ENCODE results near the gene TSPAN4.

The TSPAN4 gene

GRCh38 chr11:844693-845644 lies 2.3 kb downstream of the TSPAN4 start:
- Histone ChIP-seq H3K9ac (ENCODE audit: low read depth in 1 of 2, low read length in 2 of 2) (peak overlapping the region in 1 of 2 donors; percentile 37), H3K27ac (ENCODE audit: low read depth in 2 of 2, low read length in 2 of 2) (peak overlapping the region; percentile 72 to 87), H3K36me3 (ENCODE audit: control insufficient read depth in 2 of 2, insufficient read depth in 2 of 2, low read length in 2 of 2) (peaks cover 4 to 8% of the 10 kb centered on the region in 2 donors), H3K4me1 (ENCODE audit: control insufficient read depth in 2 of 2, insufficient read depth in 2 of 2, low read length in 2 of 2) (peaks cover 32 to 37% of the 10 kb centered on the region in 2 donors), H3K9me3 (ENCODE audit: control insufficient read depth in 2 of 2, low read length in 2 of 2) (no peaks in the 10 kb centered on the region), H3K4me3 (ENCODE audit: low read length in 2 of 2) (peak overlapping the region; percentile 56 to 96), H3K27me3 (ENCODE audit: control insufficient read depth in 2 of 2, insufficient read depth in 2 of 2, low read length in 2 of 2) (peaks cover 5% of the 10 kb centered on the region in 2 donors)

- H3K4me3 ChIP-seq (ENCODE audit: low read length in 2 of 2): no peak overlapping the region
- no peaks in the 10 kb centered on the region for H3K36me3 ChIP-seq (ENCODE audit: control insufficient read depth in 2 of 2, insufficient read depth in 2 of 2, low read length in 2 of 2)
- H3K27ac ChIP-seq (ENCODE audit: low read depth in 2 of 2, low read length in 2 of 2): no peak overlapping the region
- peaks cover 27 to 31% of the 10 kb centered on the region in 2 donors for H3K4me1 ChIP-seq (ENCODE audit: control insufficient read depth in 2 of 2, insufficient read depth in 2 of 2, low read length in 2 of 2)
- peaks cover 11 to 15% of the 10 kb centered on the region in 2 donors for H3K27me3 ChIP-seq (ENCODE audit: control insufficient read depth in 2 of 2, insufficient read depth in 2 of 2, low read length in 2 of 2)
- H3K9ac ChIP-seq (ENCODE audit: low read depth in 1 of 2, low read length in 2 of 2): no peak overlapping the region
- no peaks in the 10 kb centered on the region for H3K9me3 ChIP-seq (ENCODE audit: control insufficient read depth in 2 of 2, low read length in 2 of 2)
These were observed 3.3 kb downstream of the TSPAN4 start for GRCh38 chr11:845872-846495.

DNA sequence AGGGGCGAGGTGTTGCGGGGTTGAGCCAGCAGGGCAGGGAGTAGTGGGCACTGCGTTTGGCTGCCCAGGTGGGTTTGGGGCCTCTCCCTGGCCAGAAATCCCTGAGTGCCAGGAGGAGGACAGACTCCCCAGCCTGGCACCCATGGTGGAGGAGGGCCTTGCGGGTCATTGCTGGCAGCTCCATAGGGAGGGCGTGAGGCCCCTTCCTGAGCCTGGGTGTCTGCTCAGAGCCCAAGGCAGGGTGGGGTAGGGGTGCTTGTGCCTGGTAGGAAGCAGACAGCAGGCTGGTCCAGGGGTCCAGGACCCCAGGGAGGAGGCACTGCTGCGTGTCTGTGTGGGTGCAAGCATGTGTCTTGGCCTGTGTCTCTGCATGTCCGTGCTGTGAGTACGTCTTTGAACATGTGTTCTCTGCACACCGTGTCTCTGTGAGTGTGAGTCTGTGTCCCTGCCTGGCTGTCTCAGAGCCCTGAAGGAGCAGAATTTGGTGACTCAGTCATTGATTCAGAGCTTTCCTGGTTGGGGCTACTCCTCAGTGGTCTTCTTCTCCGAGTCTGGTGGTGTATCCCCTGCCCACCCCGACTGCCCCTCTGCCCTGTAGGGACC lies 3.9 kb downstream of the TSPAN4 start:
- H3K9me3 ChIP-seq (ENCODE audit: control insufficient read depth in 2 of 2, low read length in 2 of 2): no peaks in the 10 kb centered on the region
- H3K4me1 ChIP-seq (ENCODE audit: control insufficient read depth in 2 of 2, insufficient read depth in 2 of 2, low read length in 2 of 2): peaks cover 21 to 26% of the 10 kb centered on the region in 2 donors
- H3K36me3 ChIP-seq (ENCODE audit: control insufficient read depth in 2 of 2, insufficient read depth in 2 of 2, low read length in 2 of 2): no peaks in the 10 kb centered on the region
- no peak overlapping the region for H3K9ac ChIP-seq (ENCODE audit: low read depth in 1 of 2, low read length in 2 of 2)
- no peak overlapping the region for H3K4me3 ChIP-seq (ENCODE audit: low read length in 2 of 2)
- H3K27ac ChIP-seq (ENCODE audit: low read depth in 2 of 2, low read length in 2 of 2): no peak overlapping the region
- peaks cover 16 to 19% of the 10 kb centered on the region in 2 donors for H3K27me3 ChIP-seq (ENCODE audit: control insufficient read depth in 2 of 2, insufficient read depth in 2 of 2, low read length in 2 of 2)

DNA sequence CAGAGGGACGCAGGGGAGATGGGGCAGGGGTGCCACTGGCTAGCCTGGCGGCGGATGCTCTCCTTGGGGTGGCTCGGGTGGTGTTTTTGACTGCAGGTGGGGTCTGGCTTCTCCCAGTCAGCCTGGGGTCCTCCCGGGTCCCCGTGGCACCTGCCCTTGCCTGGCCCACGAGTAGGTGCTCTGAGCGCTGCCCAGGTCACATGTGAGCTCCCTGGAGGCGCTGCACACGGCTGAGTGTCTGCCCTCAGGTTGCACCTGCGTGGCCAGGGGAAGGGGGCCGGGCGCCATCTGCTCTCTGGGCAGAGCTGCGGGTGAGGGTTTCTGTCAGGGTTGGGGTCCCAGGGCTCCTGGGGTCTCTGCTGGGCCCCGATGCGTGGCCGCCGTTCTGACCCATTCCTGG lies 5.2 kb downstream of the TSPAN4 start:
- H3K27me3 ChIP-seq (ENCODE audit: control insufficient read depth in 2 of 2, insufficient read depth in 2 of 2, low read length in 2 of 2): peaks cover 16 to 19% of the 10 kb centered on the region in 2 donors
- H3K4me3 ChIP-seq (ENCODE audit: low read length in 2 of 2): no peak overlapping the region
- no peak overlapping the region for H3K9ac ChIP-seq (ENCODE audit: low read depth in 1 of 2, low read length in 2 of 2)
- H3K36me3 ChIP-seq (ENCODE audit: control insufficient read depth in 2 of 2, insufficient read depth in 2 of 2, low read length in 2 of 2): no peaks in the 10 kb centered on the region
- H3K27ac ChIP-seq (ENCODE audit: low read depth in 2 of 2, low read length in 2 of 2): no peak overlapping the region
- no peaks in the 10 kb centered on the region for H3K9me3 ChIP-seq (ENCODE audit: control insufficient read depth in 2 of 2, low read length in 2 of 2)
- peaks cover 21 to 26% of the 10 kb centered on the region in 2 donors for H3K4me1 ChIP-seq (ENCODE audit: control insufficient read depth in 2 of 2, insufficient read depth in 2 of 2, low read length in 2 of 2)

GRCh38 chr11:848380-848931 lies 5.8 kb downstream of the TSPAN4 start:
- no peaks in the 10 kb centered on the region for H3K36me3 ChIP-seq (ENCODE audit: control insufficient read depth in 2 of 2, insufficient read depth in 2 of 2, low read length in 2 of 2)
- H3K4me1 ChIP-seq (ENCODE audit: control insufficient read depth in 2 of 2, insufficient read depth in 2 of 2, low read length in 2 of 2): peaks cover 16 to 22% of the 10 kb centered on the region in 2 donors
- peak overlapping the region in 1 of 2 donors; percentile 16 for H3K4me3 ChIP-seq (ENCODE audit: low read length in 2 of 2)
- H3K9me3 ChIP-seq (ENCODE audit: control insufficient read depth in 2 of 2, low read length in 2 of 2): no peaks in the 10 kb centered on the region
- peaks cover 16 to 19% of the 10 kb centered on the region in 2 donors for H3K27me3 ChIP-seq (ENCODE audit: control insufficient read depth in 2 of 2, insufficient read depth in 2 of 2, low read length in 2 of 2)
- H3K27ac ChIP-seq (ENCODE audit: low read depth in 2 of 2, low read length in 2 of 2): no peak overlapping the region
- H3K9ac ChIP-seq (ENCODE audit: low read depth in 1 of 2, low read length in 2 of 2): no peak overlapping the region

GRCh38 chr11:849104-849824 lies 6.6 kb downstream of the TSPAN4 start:
- Histone ChIP-seq H3K27ac (ENCODE audit: low read depth in 2 of 2, low read length in 2 of 2) (no peak overlapping the region), H3K9ac (ENCODE audit: low read depth in 1 of 2, low read length in 2 of 2) (no peak overlapping the region), H3K9me3 (ENCODE audit: control insufficient read depth in 2 of 2, low read length in 2 of 2) (no peaks in the 10 kb centered on the region), H3K27me3 (ENCODE audit: control insufficient read depth in 2 of 2, insufficient read depth in 2 of 2, low read length in 2 of 2) (peaks cover 16 to 19% of the 10 kb centered on the region in 2 donors), H3K4me1 (ENCODE audit: control insufficient read depth in 2 of 2, insufficient read depth in 2 of 2, low read length in 2 of 2) (peaks cover 11 to 16% of the 10 kb centered on the region in 2 donors), H3K36me3 (ENCODE audit: control insufficient read depth in 2 of 2, insufficient read depth in 2 of 2, low read length in 2 of 2) (no peaks in the 10 kb centered on the region), H3K4me3 (ENCODE audit: low read length in 2 of 2) (peak overlapping the region in 1 of 2 donors; percentile 30)

DNA sequence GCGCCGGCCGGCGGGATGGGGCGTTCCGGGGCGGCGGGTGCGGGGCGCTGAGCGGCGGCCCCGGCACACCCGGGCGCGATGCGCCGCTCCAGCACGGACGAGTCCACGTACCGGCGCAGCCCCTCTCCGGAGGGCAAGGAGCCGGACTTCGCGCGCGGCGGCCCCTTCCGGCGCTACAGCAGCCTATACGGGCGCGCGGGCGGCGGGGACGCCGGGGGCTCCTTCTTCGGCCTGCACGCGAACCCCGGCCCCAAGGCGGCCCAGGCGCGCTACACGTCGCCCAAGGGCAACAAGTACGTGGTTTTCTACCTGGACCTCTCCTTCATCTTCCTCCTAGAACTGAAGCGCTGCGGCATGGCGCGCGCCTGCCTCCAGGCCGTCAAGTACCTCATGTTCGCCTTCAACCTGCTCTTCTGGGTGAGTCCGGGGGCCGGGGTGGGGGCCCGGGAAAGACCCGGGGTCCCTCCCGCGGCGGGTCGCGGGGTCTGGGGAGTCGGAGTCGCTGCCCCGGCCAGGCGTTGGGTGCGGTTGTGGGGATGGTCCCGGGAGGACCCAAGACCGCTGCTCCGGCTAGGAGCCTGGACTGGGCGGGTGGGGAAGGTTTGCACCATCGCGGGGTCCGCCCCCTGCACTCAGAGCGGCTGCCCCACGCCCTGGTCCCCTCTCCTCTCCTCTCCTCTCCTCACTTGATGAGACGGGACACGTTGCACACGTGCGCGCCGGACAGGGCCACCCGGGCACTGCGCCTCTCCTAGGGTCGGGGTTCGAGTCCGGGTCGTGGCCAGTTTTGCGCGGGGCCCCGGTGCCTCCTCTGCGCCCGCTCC lies 7.5 kb downstream of the TSPAN4 start:
- H3K27ac ChIP-seq (ENCODE audit: low read depth in 2 of 2, low read length in 2 of 2): no peak overlapping the region
- no peaks in the 10 kb centered on the region for H3K36me3 ChIP-seq (ENCODE audit: control insufficient read depth in 2 of 2, insufficient read depth in 2 of 2, low read length in 2 of 2)
- no peak overlapping the region for H3K4me3 ChIP-seq (ENCODE audit: low read length in 2 of 2)
- no peak overlapping the region for H3K9ac ChIP-seq (ENCODE audit: low read depth in 1 of 2, low read length in 2 of 2)
- peaks cover 16 to 19% of the 10 kb centered on the region in 2 donors for H3K27me3 ChIP-seq (ENCODE audit: control insufficient read depth in 2 of 2, insufficient read depth in 2 of 2, low read length in 2 of 2)
- H3K9me3 ChIP-seq (ENCODE audit: control insufficient read depth in 2 of 2, low read length in 2 of 2): no peaks in the 10 kb centered on the region
- peaks cover 6 to 10% of the 10 kb centered on the region in 2 donors for H3K4me1 ChIP-seq (ENCODE audit: control insufficient read depth in 2 of 2, insufficient read depth in 2 of 2, low read length in 2 of 2)

DNA sequence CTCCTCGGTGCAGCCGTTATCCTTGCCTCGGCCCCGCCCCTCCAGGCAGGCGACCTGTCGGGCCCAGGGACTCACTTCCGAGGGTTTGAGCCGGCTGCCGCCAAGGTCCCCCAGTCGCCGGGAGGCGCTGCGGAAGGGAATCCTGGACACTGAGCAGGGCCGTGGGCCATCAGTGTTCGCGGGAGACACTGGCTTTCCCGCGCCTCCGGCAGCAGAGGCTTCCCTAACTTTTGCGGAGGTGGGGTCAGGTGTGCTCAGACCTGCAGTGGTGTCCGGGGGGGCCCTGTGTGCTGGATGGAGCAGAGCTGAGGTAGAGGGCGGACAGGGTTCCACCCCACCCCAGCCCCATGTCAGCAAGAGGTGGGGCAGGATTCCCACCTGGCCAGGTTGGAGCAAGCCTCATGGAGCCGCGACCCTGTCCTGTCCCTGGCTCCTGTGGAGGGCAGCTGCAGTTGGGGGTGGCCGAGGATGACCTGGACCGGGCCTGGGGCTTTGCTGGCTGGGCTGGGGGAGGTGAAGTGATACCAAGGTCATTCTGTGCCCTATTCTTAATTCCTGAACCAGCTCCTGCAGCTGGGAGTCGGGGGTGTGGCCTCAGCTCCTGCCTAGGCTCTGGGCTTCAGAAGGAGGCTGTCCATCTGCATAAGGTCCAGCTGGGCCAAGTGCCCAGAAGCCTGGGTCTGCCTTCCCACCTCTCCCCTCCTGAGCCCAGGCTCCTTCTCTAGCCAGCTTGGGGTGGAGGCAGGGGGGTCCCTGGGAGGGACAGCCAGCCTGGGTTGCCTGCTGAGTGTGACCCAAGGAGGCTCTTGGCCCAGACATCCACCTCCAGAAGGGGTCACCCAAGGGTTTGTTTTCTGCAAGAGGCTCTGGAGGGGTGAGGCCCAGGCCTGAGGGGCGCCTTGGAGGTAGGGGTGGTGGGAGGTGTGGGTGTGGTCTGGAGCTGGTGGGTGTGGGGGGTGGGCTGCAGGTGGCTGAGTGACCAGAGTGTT lies 8.4 kb downstream of the TSPAN4 start:
- H3K9ac ChIP-seq (ENCODE audit: low read depth in 1 of 2, low read length in 2 of 2): no peak overlapping the region

More for the DNA sequence above, 8.4 kb downstream of the TSPAN4 start:
- no peak overlapping the region for H3K4me3 ChIP-seq (ENCODE audit: low read length in 2 of 2)
- peaks cover 16 to 19% of the 10 kb centered on the region in 2 donors for H3K27me3 ChIP-seq (ENCODE audit: control insufficient read depth in 2 of 2, insufficient read depth in 2 of 2, low read length in 2 of 2)
- H3K36me3 ChIP-seq (ENCODE audit: control insufficient read depth in 2 of 2, insufficient read depth in 2 of 2, low read length in 2 of 2): no peaks in the 10 kb centered on the region
- no peak overlapping the region for H3K27ac ChIP-seq (ENCODE audit: low read depth in 2 of 2, low read length in 2 of 2)
- H3K9me3 ChIP-seq (ENCODE audit: control insufficient read depth in 2 of 2, low read length in 2 of 2): no peaks in the 10 kb centered on the region
- peaks cover 6 to 9% of the 10 kb centered on the region in 2 donors for H3K4me1 ChIP-seq (ENCODE audit: control insufficient read depth in 2 of 2, insufficient read depth in 2 of 2, low read length in 2 of 2)

All from mucosa of rectum (tissue), 2 donors.